Measurements from ENCODE around the gene TXN. TPM values are rescaled to one million over a fixed set of nuclear protein-coding genes. Genes with fewer than 3 reads are reported as not detected.
A peak's percentile ranks its signal among the peaks of the same experiment; 100 is the strongest.

Gene TXN
- total RNA-seq, 4 donors from 2014 or later = 136 to 226 (median 178) TPM

GRCh38 chr9:110266795-110267194, 10.5 kb upstream of the TXN start:
- no peak for DNase-seq
- no peaks in the 10 kb centered on the region for H3K27me3 ChIP-seq
- no peaks in the 10 kb centered on the region for H3K36me3 ChIP-seq
- H3K4me1 ChIP-seq = no peaks in the 10 kb centered on the region
- H3K9me3 ChIP-seq = no peaks in the 10 kb centered on the region
- no peak overlapping the region for H3K27ac ChIP-seq
- no peak overlapping the region for H3K4me3 ChIP-seq
- TF ChIP-seq, protein P1, sequence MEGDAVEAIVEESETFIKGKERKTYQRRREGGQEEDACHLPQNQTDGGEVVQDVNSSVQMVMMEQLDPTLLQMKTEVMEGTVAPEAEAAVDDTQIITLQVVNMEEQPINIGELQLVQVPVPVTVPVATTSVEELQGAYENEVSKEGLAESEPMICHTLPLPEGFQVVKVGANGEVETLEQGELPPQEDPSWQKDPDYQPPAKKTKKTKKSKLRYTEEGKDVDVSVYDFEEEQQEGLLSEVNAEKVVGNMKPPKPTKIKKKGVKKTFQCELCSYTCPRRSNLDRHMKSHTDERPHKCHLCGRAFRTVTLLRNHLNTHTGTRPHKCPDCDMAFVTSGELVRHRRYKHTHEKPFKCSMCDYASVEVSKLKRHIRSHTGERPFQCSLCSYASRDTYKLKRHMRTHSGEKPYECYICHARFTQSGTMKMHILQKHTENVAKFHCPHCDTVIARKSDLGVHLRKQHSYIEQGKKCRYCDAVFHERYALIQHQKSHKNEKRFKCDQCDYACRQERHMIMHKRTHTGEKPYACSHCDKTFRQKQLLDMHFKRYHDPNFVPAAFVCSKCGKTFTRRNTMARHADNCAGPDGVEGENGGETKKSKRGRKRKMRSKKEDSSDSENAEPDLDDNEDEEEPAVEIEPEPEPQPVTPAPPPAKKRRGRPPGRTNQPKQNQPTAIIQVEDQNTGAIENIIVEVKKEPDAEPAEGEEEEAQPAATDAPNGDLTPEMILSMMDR (IDR thresholded peaks at IDR 0.05) = no peak
- TF ChIP-seq POLR2A (IDR thresholded peaks at IDR 0.05) = no peak

GRCh38 chr9:110261632-110262031, 5.3 kb upstream of the TXN start:
- Histone ChIP-seq H3K36me3 (no peaks in the 10 kb centered on the region), H3K27me3 (no peaks in the 10 kb centered on the region), H3K4me3 (no peak overlapping the region), H3K27ac (no peak overlapping the region), H3K4me1 (peaks cover 0 to 18% (median 8%) of the 10 kb centered on the region in 4 donors), H3K9me3 (no peaks in the 10 kb centered on the region)
- no peak for TF ChIP-seq POLR2A (IDR thresholded peaks at IDR 0.05)
- TF ChIP-seq, protein P1 (IDR thresholded peaks at IDR 0.05) = no peak
- no peak for DNase-seq

DNA sequence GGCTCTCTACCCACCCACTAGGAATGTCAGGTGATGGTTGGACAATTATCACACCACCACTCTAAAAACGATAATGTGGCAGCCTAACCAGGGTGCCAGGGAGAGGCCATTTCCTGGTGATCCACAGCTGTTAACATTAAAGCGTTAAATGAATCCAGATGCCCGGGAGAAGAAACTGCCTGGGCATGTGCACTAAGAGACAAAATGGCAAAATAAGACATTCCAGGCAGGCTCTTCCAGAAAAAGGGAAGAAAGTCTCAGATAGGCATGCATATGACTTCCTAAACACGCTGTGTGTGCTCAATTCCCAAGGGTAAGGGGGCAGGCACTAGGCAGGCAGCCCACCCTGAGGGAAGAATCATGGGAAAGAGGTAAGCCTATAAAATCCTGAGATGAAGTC, 4.6 kb upstream of the TXN start:
- H3K27ac ChIP-seq = no peak overlapping the region
- H3K27me3 ChIP-seq = no peaks in the 10 kb centered on the region
- no peak for TF ChIP-seq POLR2A (IDR thresholded peaks at IDR 0.05)
- TF ChIP-seq, protein P1 (IDR thresholded peaks at IDR 0.05) = no peak
- H3K4me3 ChIP-seq = no peak overlapping the region
- DNase-seq = no peak
- peaks cover 0 to 18% (median 8%) of the 10 kb centered on the region in 4 donors for H3K4me1 ChIP-seq
- H3K36me3 ChIP-seq = no peaks in the 10 kb centered on the region
- no peaks in the 10 kb centered on the region for H3K9me3 ChIP-seq

DNA sequence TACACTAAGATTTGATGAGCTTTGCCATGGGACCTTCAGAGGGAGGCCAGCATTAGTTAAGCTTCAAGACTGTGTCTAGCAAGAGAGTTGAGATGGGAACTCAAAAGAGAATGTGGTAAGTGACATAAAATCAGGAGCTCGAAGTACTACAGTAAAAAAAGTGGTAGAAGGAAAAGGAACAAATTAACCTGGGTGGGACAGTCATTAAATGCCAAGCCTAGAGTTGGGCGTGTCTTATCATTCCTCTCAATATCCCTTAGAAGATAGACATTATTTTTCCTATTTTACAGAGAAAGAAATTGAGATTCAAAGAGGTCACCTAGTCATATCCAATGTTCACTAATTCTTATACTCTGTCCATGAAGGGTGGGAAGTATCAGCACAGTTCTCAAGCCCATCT, 3.3 kb upstream of the TXN start:
- H3K27ac ChIP-seq = peak overlapping the region in 3 of 4 donors; percentile 16 to 64 (median 39)
- H3K36me3 ChIP-seq = no peaks in the 10 kb centered on the region
- H3K27me3 ChIP-seq = no peaks in the 10 kb centered on the region
- TF ChIP-seq, protein P1 (IDR thresholded peaks at IDR 0.05) = no peak
- TF ChIP-seq POLR2A (IDR thresholded peaks at IDR 0.05) = no peak
- H3K4me3 ChIP-seq = no peak overlapping the region
- peaks cover 0 to 18% (median 8%) of the 10 kb centered on the region in 4 donors for H3K4me1 ChIP-seq
- no peak for DNase-seq
- no peaks in the 10 kb centered on the region for H3K9me3 ChIP-seq

GRCh38 chr9:110258690-110259091, 2.4 kb upstream of the TXN start:
- Histone ChIP-seq H3K4me3 (no peak overlapping the region), H3K27me3 (no peaks in the 10 kb centered on the region), H3K9me3 (no peaks in the 10 kb centered on the region), H3K36me3 (no peaks in the 10 kb centered on the region), H3K4me1 (peaks cover 0 to 25% (median 8%) of the 10 kb centered on the region in 4 donors), H3K27ac (peak overlapping the region in 2 of 4 donors; percentile 39 to 64)
- TF ChIP-seq, protein P1 (IDR thresholded peaks at IDR 0.05) = no peak
- TF ChIP-seq POLR2A (IDR thresholded peaks at IDR 0.05) = no peak
- no peak for DNase-seq

GRCh38 chr9:110257956-110258355, 1.6 kb upstream of the TXN start:
- Histone ChIP-seq H3K4me3 (no peak overlapping the region), H3K4me1 (peaks cover 0 to 25% (median 8%) of the 10 kb centered on the region in 4 donors), H3K27ac (peak overlapping the region; percentile 86 to 98 (median 92)), H3K27me3 (no peaks in the 10 kb centered on the region), H3K36me3 (no peaks in the 10 kb centered on the region), H3K9me3 (no peaks in the 10 kb centered on the region)
- TF ChIP-seq POLR2A (IDR thresholded peaks at IDR 0.05) = no peak
- TF ChIP-seq, protein P1 (IDR thresholded peaks at IDR 0.05) = no peak
- DNase-seq = no peak
